Nephron progenitor cell (in vitro differentiated cells): ENCODE data around the gene ADAM30.

Experiments
- DNase-seq: peaks from one replicate; pipeline ENCODE4 v3.0.0; 2021
- H3K27ac Mint-ChIP-seq: 2 replicates; pipeline ENCODE4 v1.8.0; 2021; ENCODE audit warnings: mild to moderate bottlenecking, moderate library complexity, mixed read lengths
- H3K27me3 Mint-ChIP-seq: 2 replicates; pipeline ENCODE4 v1.8.0; 2021; ENCODE audit warnings: mild to moderate bottlenecking, low read depth, mixed read lengths; ENCODE audit not compliant: poor library complexity
- H3K36me3 Mint-ChIP-seq: 2 replicates; pipeline ENCODE4 v1.8.0; 2021; ENCODE audit warnings: low read depth, mixed read lengths
- H3K4me1 Mint-ChIP-seq: 2 replicates; pipeline ENCODE4 v1.8.0; 2021; ENCODE audit warnings: mixed read lengths
- H3K4me3 Mint-ChIP-seq: 2 replicates; pipeline ENCODE4 v1.8.0; 2021; ENCODE audit warnings: mild to moderate bottlenecking, moderate library complexity, mixed read lengths
- H3K9me3 Mint-ChIP-seq: 2 replicates; pipeline ENCODE4 v1.8.0; 2021; ENCODE audit warnings: mild to moderate bottlenecking, moderate library complexity, mixed read lengths
- CTCF ChIP-seq: fragments of 200-600 bp; sonication (generic); IDR thresholded peaks from 2 replicates; pipeline ENCODE4 v1.5.0; 2021; ENCODE audit warnings: antibody characterized with exemption

ADAM30 gene

GRCh38 chr1:119914071-119914470, 17.8 kb upstream of the ADAM30 start:
- Mint-ChIP-seq H3K27ac (no peak overlapping the region), H3K36me3 (peaks cover 67% of the 10 kb centered on the region)

GRCh38 chr1:119912963-119913362, 16.6 kb upstream of the ADAM30 start:
- no peak overlapping the region for H3K4me3 Mint-ChIP-seq
- no peaks in the 10 kb centered on the region for H3K27me3 Mint-ChIP-seq
- no peak for DNase-seq
- TF ChIP-seq CTCF, result no peak
- H3K27ac Mint-ChIP-seq, result no peak overlapping the region
- peaks cover 7% of the 10 kb centered on the region for H3K4me1 Mint-ChIP-seq
- H3K36me3 Mint-ChIP-seq, result peaks cover 56% of the 10 kb centered on the region
- H3K9me3 Mint-ChIP-seq, result no peaks in the 10 kb centered on the region

More at GRCh38 chr1:119914071-119914470, 17.8 kb upstream of the ADAM30 start:
- H3K4me1 Mint-ChIP-seq, result peaks cover 7% of the 10 kb centered on the region
- no peak for DNase-seq
- no peak for TF ChIP-seq CTCF
- H3K27me3 Mint-ChIP-seq, result no peaks in the 10 kb centered on the region
- H3K9me3 Mint-ChIP-seq, result no peaks in the 10 kb centered on the region
- H3K4me3 Mint-ChIP-seq, result no peak overlapping the region

GRCh38 chr1:119911775-119912174, 15.5 kb upstream of the ADAM30 start:
- Mint-ChIP-seq H3K4me3 (no peak overlapping the region), H3K27me3 (no peaks in the 10 kb centered on the region), H3K9me3 (no peaks in the 10 kb centered on the region), H3K4me1 (peaks cover 7% of the 10 kb centered on the region), H3K27ac (no peak overlapping the region), H3K36me3 (peaks cover 44% of the 10 kb centered on the region)
- no peak for DNase-seq
- no peak for TF ChIP-seq CTCF

- H3K36me3 Mint-ChIP-seq, result peaks cover 37% of the 10 kb centered on the region
- peaks cover 7% of the 10 kb centered on the region for H3K4me1 Mint-ChIP-seq
- H3K27ac Mint-ChIP-seq, result peak overlapping the region; percentile 67
- H3K4me3 Mint-ChIP-seq, result no peak overlapping the region
- no peak for TF ChIP-seq CTCF
- no peak for DNase-seq
- H3K27me3 Mint-ChIP-seq, result no peaks in the 10 kb centered on the region
- H3K9me3 Mint-ChIP-seq, result peaks cover 4% of the 10 kb centered on the region
Observed at GRCh38 chr1:119910618-119911017, 14.3 kb upstream of the ADAM30 start.

GRCh38 chr1:119909890-119910596, 13.7 kb upstream of the ADAM30 start:
- Mint-ChIP-seq H3K27ac (peak overlapping the region; percentile 67), H3K4me3 (no peak overlapping the region), H3K36me3 (peaks cover 31% of the 10 kb centered on the region), H3K4me1 (peaks cover 7% of the 10 kb centered on the region), H3K27me3 (no peaks in the 10 kb centered on the region), H3K9me3 (peaks cover 9% of the 10 kb centered on the region)
- no peak for DNase-seq
- TF ChIP-seq CTCF, result no peak

- Mint-ChIP-seq H3K27me3 (peaks cover 5% of the 10 kb centered on the region), H3K27ac (no peak overlapping the region), H3K4me1 (peaks cover 7% of the 10 kb centered on the region), H3K9me3 (peaks cover 14% of the 10 kb centered on the region), H3K36me3 (peaks cover 18% of the 10 kb centered on the region), H3K4me3 (no peak overlapping the region)
- DNase-seq, result no peak
- no peak for TF ChIP-seq CTCF
Observed at GRCh38 chr1:119908661-119909060, 12.3 kb upstream of the ADAM30 start.
